Left renal pelvis (tissue), 4 donors: ENCODE results near the gene BTN2A1. TPM values are rescaled to one million over a fixed set of nuclear protein-coding genes. Genes with fewer than 3 reads are reported as not detected.
"Not testable (repeated sequence)": the region's sequence is repeated elsewhere in the genome, so short reads cannot be mapped to it uniquely, and the experiment has no call there.

Source experiments
- DNase-seq, 4 donors: peaks; one replicate each; pipeline ENCODE4 v3.0.0-alpha.2; 2013; ENCODE audit warnings: low read depth in 4 of 4, low spot score in 3 of 4
- polyA plus RNA-seq, 4 donors: library from polyadenylated mRNA; unstranded; fragments of 120-200 nt; gene quantifications; one replicate each; pipeline ENCODE4 v1.2.1, GENCODE V29; 2013; ENCODE audit not compliant: insufficient read length in 4 of 4

The BTN2A1 gene
- polyA plus RNA-seq, 4 donors: 28.5 to 33.6 (median 31.9) TPM

GRCh38 chr6:26487466-26487865 lies 29.7 kb downstream of the BTN2A1 start:
- DNase-seq: no peak

- no peak for DNase-seq
These were observed 32.5 kb downstream of the BTN2A1 start for GRCh38 chr6:26489996-26490964.

DNA sequence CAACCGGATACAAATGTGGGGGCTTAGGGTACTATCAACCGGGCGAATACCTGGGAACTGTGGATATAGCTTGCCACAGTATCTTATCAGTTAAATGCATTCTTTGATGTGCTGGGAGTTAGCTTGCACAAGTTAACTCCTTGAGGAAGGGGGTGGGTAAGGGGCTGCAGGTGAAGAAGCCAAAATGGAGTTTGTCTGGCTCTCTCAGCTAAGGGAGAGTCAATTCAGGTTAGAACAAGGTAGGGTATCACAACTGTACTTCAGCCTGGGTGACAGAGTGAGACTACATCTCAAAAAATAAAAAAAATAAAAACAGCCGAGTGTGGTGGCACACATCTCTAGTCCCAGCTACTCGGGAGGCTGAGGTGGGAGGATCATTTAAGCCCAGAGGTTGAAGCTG lies 33.8 kb downstream of the BTN2A1 start:
- DNase-seq: no peak

DNA sequence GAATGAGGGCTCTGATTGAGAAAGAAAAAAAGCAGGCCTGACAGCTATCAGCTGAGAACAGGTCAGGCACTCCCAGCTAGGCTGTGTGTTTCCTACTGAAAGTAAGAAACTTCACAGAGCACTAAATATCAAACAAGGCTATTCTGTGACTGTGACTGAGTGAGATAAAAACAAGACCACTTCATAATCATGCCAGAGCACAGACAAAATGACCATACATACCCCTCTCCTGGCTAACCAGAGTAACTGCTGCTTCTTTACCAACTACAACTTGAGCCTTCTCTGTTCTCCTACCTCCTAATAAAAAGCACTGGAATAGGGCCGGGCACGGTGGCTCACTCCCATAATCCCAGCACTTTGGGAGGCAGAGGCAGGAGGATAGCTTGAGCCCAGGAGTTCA lies 35.5 kb downstream of the BTN2A1 start:
- no peak for DNase-seq

- DNase-seq: no peak
These were observed 36.4 kb downstream of the BTN2A1 start for GRCh38 chr6:26494117-26494516.

- DNase-seq: no peak
These were observed 37.5 kb downstream of the BTN2A1 start for GRCh38 chr6:26495281-26495680.

DNA sequence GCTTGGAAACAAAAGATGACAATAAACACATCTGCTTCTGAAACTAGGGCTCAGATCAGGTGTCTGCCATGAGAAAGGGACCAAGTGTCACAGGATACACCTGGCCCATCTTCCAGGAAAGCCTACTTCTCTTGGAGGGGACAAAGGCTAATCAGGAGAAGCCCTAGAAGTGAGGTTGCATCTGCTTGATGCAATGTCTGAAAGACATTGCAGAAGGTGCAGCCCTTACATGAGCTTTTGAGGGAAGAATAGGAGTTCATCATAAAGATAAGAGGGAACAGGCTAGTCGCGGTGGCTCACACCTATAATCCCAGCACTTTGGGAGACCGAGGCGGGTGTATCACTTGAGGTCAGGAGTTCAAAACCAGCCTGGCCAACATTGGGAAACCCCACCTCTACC lies 39.9 kb downstream of the BTN2A1 start:
- DNase-seq: no peak

GRCh38 chr6:26500102-26500501 lies 42.3 kb downstream of the BTN2A1 start, which contains the start of gene BTN1A1:
TSS of gene BTN1A1 (plus strand) at chr6:26500303. CDS start at chr6:26501287, 984 bp downstream.
- DNase-seq: no peak

DNA sequence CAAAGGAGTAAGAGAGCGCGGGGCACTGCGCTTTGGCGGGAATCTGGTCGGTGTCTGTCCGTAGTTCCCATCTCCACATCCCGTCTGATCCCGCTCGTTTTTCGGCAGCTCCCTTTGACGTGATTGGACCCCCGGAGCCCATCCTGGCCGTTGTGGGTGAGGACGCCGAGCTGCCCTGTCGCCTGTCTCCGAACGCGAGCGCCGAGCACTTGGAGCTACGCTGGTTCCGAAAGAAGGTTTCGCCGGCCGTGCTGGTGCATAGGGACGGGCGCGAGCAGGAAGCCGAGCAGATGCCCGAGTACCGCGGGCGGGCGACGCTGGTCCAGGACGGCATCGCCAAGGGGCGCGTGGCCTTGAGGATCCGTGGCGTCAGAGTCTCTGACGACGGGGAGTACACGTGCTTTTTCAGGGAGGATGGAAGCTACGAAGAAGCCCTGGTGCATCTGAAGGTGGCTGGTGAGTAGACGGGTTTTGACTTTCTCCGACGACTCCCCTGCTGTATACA lies 43.8 kb downstream of the BTN2A1 start:
- DNase-seq: no peak

DNA sequence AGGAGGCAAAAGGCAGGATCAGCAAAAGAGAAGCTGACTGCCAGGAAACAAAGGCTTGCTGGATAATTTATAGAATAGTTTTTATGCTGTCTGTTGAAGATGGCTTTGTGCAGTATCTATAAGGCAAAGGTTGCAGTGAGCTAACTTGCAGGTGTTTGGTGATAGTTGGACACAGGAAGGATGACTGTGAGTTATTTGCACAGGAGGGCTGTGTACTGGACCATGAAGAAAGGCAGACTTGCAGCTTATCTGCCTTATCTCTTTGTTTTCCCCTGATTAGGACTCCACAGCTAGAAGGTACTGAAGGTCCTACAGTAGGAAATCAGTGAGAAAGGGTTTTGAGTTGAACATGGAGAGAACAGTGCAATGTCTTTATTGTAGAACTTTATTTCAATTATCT lies 44.4 kb downstream of the BTN2A1 start:
- DNase-seq: no peak

DNA sequence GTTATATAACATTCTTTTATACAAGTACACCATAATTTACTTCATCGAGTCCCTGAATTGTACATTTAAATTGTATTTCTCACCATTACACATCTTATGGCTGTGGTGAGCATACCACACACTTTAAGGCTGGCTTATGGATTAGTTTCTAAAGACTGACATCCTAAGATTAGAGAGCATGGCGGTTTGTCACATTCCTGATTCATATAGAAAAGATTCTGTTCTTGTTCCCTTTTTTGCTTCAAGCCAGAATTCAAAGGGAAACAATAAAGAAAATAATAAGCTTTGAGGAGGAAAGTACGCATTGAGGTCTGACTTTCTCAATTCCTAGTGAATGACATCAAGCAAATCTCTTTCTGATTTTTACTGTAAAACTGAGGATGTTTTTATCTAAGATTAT lies 44.9 kb downstream of the BTN2A1 start:
- no peak for DNase-seq

DNA sequence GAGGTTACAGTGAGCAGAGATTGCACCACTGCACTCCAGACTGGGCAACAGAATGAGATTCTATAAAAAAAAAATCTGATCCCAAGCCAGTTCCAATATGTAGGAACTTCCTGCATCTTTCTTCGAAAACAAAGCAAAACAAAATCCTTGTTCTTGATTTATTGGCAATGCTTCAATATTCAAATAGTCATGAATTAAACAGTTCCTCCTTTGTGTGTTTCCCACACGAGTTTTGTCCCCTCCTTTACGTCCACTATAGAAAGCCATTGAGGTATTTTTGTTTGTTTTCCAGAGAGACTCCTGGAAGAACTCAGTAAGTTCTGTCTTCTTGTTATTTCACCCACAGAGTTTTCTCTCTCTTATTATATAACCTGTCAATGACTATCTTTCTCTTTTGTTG lies 49.9 kb downstream of the BTN2A1 start:
- DNase-seq: no peak

GRCh38 chr6:26511033-26511432 lies 53.3 kb downstream of the BTN2A1 start:
- DNase-seq: not testable (repeated sequence)

DNA sequence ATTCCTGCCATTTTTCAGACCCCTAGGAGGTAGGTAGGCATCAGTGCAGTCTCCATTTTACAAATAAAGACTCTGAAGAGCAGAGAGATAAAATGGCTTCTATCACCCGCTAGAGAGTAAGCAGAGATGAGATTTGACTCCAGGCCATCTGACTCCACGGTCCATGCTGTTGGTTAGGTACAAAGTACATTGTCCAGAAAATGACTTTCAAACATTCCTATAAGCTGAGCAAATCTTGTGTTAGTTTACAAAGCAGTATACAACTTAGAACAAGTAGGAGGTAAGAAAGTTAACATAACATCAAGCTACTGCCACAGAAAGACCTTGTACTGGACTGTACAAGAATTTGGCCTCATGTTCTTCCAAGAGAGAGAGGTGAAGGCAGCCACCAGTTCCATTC lies 57.2 kb downstream of the BTN2A1 start:
- DNase-seq: no peak

DNA sequence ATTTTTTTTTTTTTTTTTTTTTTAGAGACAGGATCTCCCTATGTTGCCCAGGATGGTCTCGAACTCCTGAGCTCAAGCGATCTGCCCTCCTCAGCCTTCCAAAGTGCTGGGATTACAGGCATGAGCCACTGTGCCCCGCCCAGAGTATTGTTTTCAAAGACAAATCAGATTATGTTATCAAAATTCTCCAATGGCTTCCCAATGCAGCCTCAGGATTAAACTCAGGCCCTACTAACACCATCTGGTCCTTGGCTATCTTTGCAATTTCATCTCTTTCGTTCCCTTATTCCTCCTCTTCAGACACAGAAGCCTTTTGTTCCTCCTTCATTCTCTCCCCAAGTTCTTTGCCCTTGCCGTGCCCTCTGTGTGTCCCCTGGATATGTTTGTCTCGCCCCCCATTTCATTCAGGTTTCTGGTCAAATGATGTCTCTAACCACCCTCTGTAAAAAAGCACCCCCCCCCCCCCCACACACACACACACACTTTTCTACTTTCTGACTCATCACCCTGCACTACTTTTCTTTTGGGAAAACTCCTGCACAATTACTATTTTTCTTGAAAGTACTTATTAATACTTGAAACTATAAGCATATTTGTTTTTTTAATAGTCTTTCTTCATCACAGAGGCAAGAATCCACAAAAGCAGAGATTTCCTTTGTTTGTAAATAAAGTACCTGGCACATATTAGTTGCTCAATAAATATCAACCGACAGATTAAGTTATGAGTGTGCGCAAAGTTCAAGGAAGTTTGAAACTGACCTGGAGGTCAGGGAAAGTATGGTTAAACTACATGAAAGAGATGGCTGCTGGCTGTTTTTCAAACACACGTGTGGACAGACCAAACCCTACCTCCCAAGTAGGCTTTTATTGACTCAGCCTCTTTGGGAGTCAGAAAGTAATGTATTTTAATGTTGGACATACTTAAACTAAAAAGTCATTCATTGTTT lies 59.0 kb downstream of the BTN2A1 start:
- no peak for DNase-seq

Other genes with a start within 250 kb of the BTN2A1 start
- gene BTN3A2, start 92.8 kb upstream of the BTN2A1 start, polyA plus RNA-seq: 10 to 100 TPM; 10.8 to 21.2 (median 17.0) TPM
- gene BTN2A2, start 74.8 kb upstream of the BTN2A1 start, polyA plus RNA-seq: 10 to 100 TPM; 13.1 to 18.9 (median 14.8) TPM
- gene BTN3A1, start 55.7 kb upstream of the BTN2A1 start, polyA plus RNA-seq: 10 to 100 TPM; 26.7 to 59.2 (median 28.0) TPM
- gene BTN3A3, start 17.5 kb upstream of the BTN2A1 start, polyA plus RNA-seq: 10 to 100 TPM; 16.4 to 49.2 (median 17.7) TPM
- under 1 TPM; 0.15 to 0.29 (median 0.24) TPM for gene BTN1A1, start 42.3 kb downstream of the BTN2A1 start, polyA plus RNA-seq
- gene HMGN4, start 80.4 kb downstream of the BTN2A1 start, polyA plus RNA-seq: 10 to 100 TPM; 77.8 to 91.6 (median 84.0) TPM
- 10 to 100 TPM; 13.2 to 16.2 (median 15.0) TPM for gene ABT1, start 139.0 kb downstream of the BTN2A1 start, polyA plus RNA-seq
- gene ZNF322, start 201.8 kb downstream of the BTN2A1 start, polyA plus RNA-seq: 10 to 100 TPM; 37.1 to 50.8 (median 40.4) TPM